ENCODE data around the gene CSNK1G3. TPM values are rescaled to one million over a fixed set of nuclear protein-coding genes. Genes with fewer than 3 reads are reported as not detected.
"Not testable (repeated sequence)": the region's sequence is repeated elsewhere in the genome, so short reads cannot be mapped to it uniquely, and the experiment has no call there.

The CSNK1G3 gene
- total RNA-seq (100 to 1,000 TPM in 1 of 5 donors, 10 to 100 TPM in 4; 19.3 to 151 (median 33.5) TPM), polyA plus RNA-seq (10 to 100 TPM; 12.9 to 19.1 (median 16.2) TPM)
- long read RNA-seq, donor 1, result 0 reads
- long read RNA-seq, donor 2, result 0 reads
- long read RNA-seq, donor 3, result 0 reads
- long read RNA-seq, donor 4, result 0 reads
- long read RNA-seq, donor 5, partial matches to known transcripts, result 0 of 3 reads
- long read RNA-seq, donor 5, other reads (novel, unspliced or antisense), result 0 of 3 reads
- long read RNA-seq, donor 6, full-length matches to known transcripts, result 3 of 43 reads
- long read RNA-seq, donor 6, partial matches to known transcripts, result 40 of 43 reads
- long read RNA-seq, donor 6, other reads (novel, unspliced or antisense), result 0 of 43 reads
- long read RNA-seq, donor 7, partial matches to known transcripts, result 8 of 10 reads
- long read RNA-seq, donor 7, other reads (novel, unspliced or antisense), result 0 of 10 reads
- long read RNA-seq, donor 8, partial matches to known transcripts, result 0 of 1 reads
- long read RNA-seq, donor 8, other reads (novel, unspliced or antisense), result 0 of 1 reads
- long read RNA-seq, donor 9, transcript CSNK1G3-204 (2 exons, 920 nt), result major isoform, 7 of 7 reads
- long read RNA-seq, donor 9, partial matches to known transcripts, result 0 of 7 reads
- long read RNA-seq, donor 9, other reads (novel, unspliced or antisense), result 0 of 7 reads
- long read RNA-seq, donor 10, result 0 reads

DNA sequence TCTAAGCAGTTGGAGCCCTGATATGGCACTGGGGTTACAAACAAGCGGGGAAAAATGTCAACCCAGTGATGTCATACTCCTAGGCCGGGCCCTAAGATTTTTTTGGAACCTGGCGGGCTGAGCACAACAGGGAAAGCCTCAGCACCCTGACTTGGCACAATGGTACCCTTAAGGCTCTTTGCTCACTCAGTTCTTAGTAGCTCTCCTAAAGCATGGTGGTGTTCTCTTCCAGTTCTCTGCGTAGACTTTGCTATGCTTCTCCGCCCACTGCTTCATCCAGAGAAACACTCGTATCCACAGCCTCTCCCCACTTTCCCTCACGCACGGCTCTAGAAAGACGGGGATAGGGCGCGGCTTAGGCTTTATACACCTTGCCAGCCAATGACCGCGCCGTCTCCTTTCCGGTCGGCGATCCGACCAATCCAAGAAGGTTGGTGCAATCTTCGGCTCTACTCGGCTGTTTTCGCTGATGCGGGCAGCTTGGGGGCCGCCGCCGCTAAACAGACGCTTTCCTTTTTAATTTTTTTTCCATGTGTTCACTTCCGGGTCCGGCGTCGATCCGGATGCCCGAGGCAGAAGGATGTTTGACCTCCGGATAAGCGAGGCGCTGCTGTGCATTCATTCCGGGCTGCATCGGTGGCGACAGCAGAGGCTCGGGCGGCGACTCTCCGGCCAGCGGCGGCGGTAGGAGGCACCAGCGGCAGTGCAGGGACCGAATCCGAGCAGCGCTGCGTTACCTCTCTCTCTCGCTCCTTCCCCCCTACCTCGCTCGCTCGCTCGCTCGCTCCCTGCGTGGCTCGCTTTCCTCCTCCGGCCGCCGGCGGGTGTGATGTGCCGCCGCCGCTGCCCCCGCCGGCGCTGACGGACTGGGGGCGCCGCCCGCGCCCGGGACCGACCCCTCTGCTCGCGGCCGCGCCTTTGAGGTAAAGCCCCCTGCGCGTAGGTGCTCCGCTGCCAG is at the start of gene CSNK1G3:
TSS of gene CSNK1G3 (plus strand) at position 530 of the 958 bp plus-strand sequence. CDS start 33,487 bp downstream, outside the sequence.
- Histone ChIP-seq H3K4me3 (peak within 1 kb of the TSS; percentile 67 to 96 (median 75)), H3K4me1 (peaks cover 17 to 40% (median 30%) of the 10 kb centered on the region in 4 donors), H3K27ac (peak within 1 kb of the TSS; percentile 93 to 99 (median 93)), H3K27me3 (no peaks in the 10 kb centered on the region), H3K36me3 (no peaks in the 10 kb centered on the region), H3K9me3 (no peaks in the 10 kb centered on the region)
- peak; percentile 87 to 99 (median 97) for TF ChIP-seq POLR2AphosphoS5 (IDR thresholded peaks at IDR 0.05)
- TF ChIP-seq, protein P1, sequence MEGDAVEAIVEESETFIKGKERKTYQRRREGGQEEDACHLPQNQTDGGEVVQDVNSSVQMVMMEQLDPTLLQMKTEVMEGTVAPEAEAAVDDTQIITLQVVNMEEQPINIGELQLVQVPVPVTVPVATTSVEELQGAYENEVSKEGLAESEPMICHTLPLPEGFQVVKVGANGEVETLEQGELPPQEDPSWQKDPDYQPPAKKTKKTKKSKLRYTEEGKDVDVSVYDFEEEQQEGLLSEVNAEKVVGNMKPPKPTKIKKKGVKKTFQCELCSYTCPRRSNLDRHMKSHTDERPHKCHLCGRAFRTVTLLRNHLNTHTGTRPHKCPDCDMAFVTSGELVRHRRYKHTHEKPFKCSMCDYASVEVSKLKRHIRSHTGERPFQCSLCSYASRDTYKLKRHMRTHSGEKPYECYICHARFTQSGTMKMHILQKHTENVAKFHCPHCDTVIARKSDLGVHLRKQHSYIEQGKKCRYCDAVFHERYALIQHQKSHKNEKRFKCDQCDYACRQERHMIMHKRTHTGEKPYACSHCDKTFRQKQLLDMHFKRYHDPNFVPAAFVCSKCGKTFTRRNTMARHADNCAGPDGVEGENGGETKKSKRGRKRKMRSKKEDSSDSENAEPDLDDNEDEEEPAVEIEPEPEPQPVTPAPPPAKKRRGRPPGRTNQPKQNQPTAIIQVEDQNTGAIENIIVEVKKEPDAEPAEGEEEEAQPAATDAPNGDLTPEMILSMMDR (IDR thresholded peaks at IDR 0.05), result no peak
- TF ChIP-seq EP300 (IDR thresholded peaks at IDR 0.05), result no peak
- peak in 2 of 4 donors; percentile 87 to 88 for TF ChIP-seq POLR2A (IDR thresholded peaks at IDR 0.05)
- WGBS, 5 donors, result 0 to 1% (median 1%) methylated on average over 52 to 82 of the region's 82 CpGs
- DNase-seq, result peak; percentile 96 to 99
- intact Hi-C loops (cut with DNase I; ENCODE audit: low total_unique reads), result no loop called here

DNA sequence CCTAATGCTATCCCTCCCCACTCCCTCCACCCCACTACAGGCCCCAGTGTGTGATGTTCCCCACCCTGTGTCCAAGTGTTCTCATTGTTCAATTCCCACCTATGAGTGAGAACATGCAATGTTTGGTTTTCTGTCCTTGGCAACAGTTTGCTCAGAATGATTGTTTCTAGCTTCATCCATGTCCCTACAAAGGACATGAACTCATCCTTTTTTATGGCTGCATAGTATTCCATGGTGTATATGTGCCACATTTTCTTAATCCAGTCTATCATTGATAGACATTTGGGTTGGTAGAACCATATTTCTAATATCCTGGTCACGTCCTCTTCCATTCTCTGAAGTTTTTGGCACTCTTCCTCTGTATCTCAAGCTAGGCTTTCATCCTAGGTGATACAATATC is 45.1 kb upstream of the CSNK1G3 start:
- H3K4me3 ChIP-seq; DNase-seq; H3K27me3 ChIP-seq; H3K4me1 ChIP-seq; H3K36me3 ChIP-seq; H3K27ac ChIP-seq; intact Hi-C loops (cut with DNase I; ENCODE audit: low total_unique reads); H3K9me3 ChIP-seq: not testable (repeated sequence)
- 73 to 93% (median 90%) methylated on average over 1 of the region's 1 CpG for WGBS, 5 donors

DNA sequence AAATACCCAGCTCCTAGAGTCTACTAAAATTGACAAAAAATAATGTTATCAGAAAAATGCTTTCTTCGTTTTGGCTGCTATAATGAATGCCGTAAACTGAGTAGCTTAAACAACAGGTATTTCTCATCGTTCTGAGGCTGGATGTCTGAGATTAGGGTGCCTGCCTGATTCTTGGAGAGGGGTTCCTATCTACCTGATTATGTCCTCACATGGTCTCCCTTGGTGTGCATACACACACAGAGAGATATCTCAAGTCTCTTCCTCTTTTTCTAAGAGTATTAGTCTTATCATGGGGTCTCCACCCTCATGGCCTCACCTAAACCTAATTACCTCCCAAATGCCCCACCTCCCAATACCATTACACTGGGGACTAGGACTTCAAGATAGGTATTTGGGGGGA is 40.6 kb upstream of the CSNK1G3 start:
- WGBS, 5 donors, result 84 to 91% (median 89%) methylated on average over 3 of the region's 3 CpGs
- intact Hi-C loops (cut with DNase I; ENCODE audit: low total_unique reads), result no loop called here

DNA sequence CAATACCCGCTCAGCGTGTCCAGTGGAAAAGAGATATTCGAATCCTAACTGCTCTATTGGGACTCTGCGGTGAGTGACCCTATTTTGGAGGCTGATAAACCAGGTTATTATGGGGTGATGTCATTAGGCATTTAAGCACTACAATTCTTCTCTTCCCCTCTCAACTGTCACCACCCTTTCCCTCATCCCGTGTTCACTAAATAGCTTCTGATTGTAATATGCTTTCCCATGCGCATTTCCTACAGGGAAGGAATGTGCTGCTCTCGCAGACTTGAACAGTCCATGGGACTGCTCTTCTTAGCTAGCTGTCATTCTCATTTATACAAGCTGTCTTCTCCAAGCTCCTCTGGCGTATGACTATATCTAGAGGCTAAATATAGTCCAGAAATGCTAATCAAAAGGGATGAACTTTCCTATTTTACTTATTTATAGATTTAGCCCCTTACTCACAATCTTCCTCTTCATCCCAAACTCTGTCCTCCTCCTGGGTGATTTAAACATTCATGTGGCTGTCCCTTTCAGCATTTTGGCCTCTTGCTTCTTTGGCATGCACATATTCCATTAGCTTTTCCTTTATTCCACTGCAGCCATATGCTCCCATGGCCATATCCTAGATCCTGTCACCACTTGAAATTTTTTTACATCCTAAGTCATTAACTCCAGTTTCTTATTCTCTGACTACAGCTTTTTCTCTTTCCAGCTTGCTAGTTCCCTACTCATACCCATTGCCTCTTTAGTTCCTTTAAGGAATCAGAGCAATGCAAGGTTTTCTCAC is 39.6 kb upstream of the CSNK1G3 start:
- TF ChIP-seq EP300 (IDR thresholded peaks at IDR 0.05) (no peak), POLR2A (IDR thresholded peaks at IDR 0.05) (no peak), POLR2AphosphoS5 (IDR thresholded peaks at IDR 0.05) (no peak)
- TF ChIP-seq, protein P1 (IDR thresholded peaks at IDR 0.05), result no peak
- Histone ChIP-seq H3K4me1 (no peaks in the 10 kb centered on the region), H3K9me3 (no peaks in the 10 kb centered on the region), H3K36me3 (no peaks in the 10 kb centered on the region), H3K27ac (no peak overlapping the region), H3K4me3 (no peak overlapping the region), H3K27me3 (no peaks in the 10 kb centered on the region)
- intact Hi-C loops (cut with DNase I; ENCODE audit: low total_unique reads), result no loop called here
- 85 to 90% (median 88%) methylated on average over 8 of the region's 8 CpGs for WGBS, 5 donors
- DNase-seq, result no peak

More for the DNA sequence above, 40.6 kb upstream of the CSNK1G3 start:
- no peak overlapping the region for H3K27ac ChIP-seq
- no peak for DNase-seq
- H3K27me3 ChIP-seq, result no peaks in the 10 kb centered on the region
- TF ChIP-seq POLR2AphosphoS5 (IDR thresholded peaks at IDR 0.05), result no peak
- no peak for TF ChIP-seq POLR2A (IDR thresholded peaks at IDR 0.05)
- TF ChIP-seq, protein P1 (IDR thresholded peaks at IDR 0.05), result no peak
- no peak for TF ChIP-seq EP300 (IDR thresholded peaks at IDR 0.05)
- H3K4me3 ChIP-seq, result no peak overlapping the region
- H3K9me3 ChIP-seq, result no peaks in the 10 kb centered on the region
- H3K4me1 ChIP-seq, result no peaks in the 10 kb centered on the region
- H3K36me3 ChIP-seq, result no peaks in the 10 kb centered on the region
